CD4-positive, alpha-beta memory T cell (primary cell): ENCODE data around the gene NKAIN2. TPM values are rescaled to one million over a fixed set of nuclear protein-coding genes. Genes with fewer than 3 reads are reported as not detected.

Experiments
- CTCF ChIA-PET: fragments of 350-600 bp; sonication (Branson Sonifier 250); formaldehyde crosslinking; loops from one replicate; lab custom pipeline; 2021; ENCODE audit warnings: inconsistent platforms; ENCODE audit not compliant: partially characterized antibody; lab: Charles Lee
- POLR2A ChIA-PET: fragments of 350-600 bp; sonication (Branson Sonifier 250); formaldehyde crosslinking; loops from one replicate; lab custom pipeline; 2021; ENCODE audit not compliant: partially characterized antibody; lab: Charles Lee
- DNase-seq, 5 donors: peaks; one replicate each; pipeline versions ENCODE4 v3.0.0 to v3.0.0-alpha.2; 2020 to 2022; ENCODE audit warnings: mixed read lengths in 1 of 5
- H3K27ac ChIP-seq: one replicate; pipeline ENCODE4 v1.7.0; 2013; ENCODE audit warnings: low read depth, low read length
- H3K27me3 ChIP-seq: 2 replicates; pipeline ENCODE4 v1.7.0; 2013; ENCODE audit warnings: mild to moderate bottlenecking, low read length, moderate library complexity; ENCODE audit not compliant: insufficient read depth
- H3K36me3 ChIP-seq: 2 replicates; pipeline ENCODE4 v1.7.0; 2013; ENCODE audit warnings: mild to moderate bottlenecking, low read length, moderate library complexity; ENCODE audit not compliant: insufficient read depth
- H3K4me1 ChIP-seq: 2 replicates; pipeline ENCODE4 v1.7.0; 2013; ENCODE audit warnings: mild to moderate bottlenecking, low read length, moderate library complexity; ENCODE audit not compliant: insufficient read depth
- H3K4me3 ChIP-seq, 2 donors: one replicate each; pipeline ENCODE4 v1.7.0; 2013; ENCODE audit warnings: low read length in 2 of 2, mild to moderate bottlenecking in 1 of 2
- H3K9me3 ChIP-seq, 2 donors: one replicate each; pipeline ENCODE4 v1.7.0; 2013; ENCODE audit warnings: low read length in 2 of 2, control low read depth in 1 of 2; ENCODE audit not compliant: control insufficient read depth in 1 of 2
- H3K27ac Mint-ChIP-seq, 7 donors: one replicate each; pipeline ENCODE4 v1.8.0; 2020 to 2021; ENCODE audit warnings: mixed read lengths in 7 of 7, mild to moderate bottlenecking in 6 of 7, inconsistent platforms in 3 of 7, moderate library complexity in 3 of 7
- H3K27me3 Mint-ChIP-seq, 2 donors: one replicate each; pipeline ENCODE4 v1.8.0; 2020 to 2021; ENCODE audit warnings: mixed read lengths in 2 of 2
- H3K36me3 Mint-ChIP-seq, 2 donors: one replicate each; pipeline ENCODE4 v1.8.0; 2020 to 2021; ENCODE audit warnings: mixed read lengths in 2 of 2, inconsistent platforms in 1 of 2, mild to moderate bottlenecking in 1 of 2
- H3K4me1 Mint-ChIP-seq, 4 donors: one replicate each; pipeline ENCODE4 v1.8.0; 2020 to 2021; ENCODE audit warnings: mixed read lengths in 4 of 4, mild to moderate bottlenecking in 1 of 4
- H3K4me3 Mint-ChIP-seq, 8 donors: one replicate each; pipeline ENCODE4 v1.8.0; 2020 to 2021; ENCODE audit warnings: mixed read lengths in 8 of 8, mild to moderate bottlenecking in 7 of 8, moderate library complexity in 6 of 8, inconsistent platforms in 3 of 8
- H3K9me3 Mint-ChIP-seq, 8 donors: one replicate each; pipeline ENCODE4 v1.8.0; 2020 to 2021; ENCODE audit warnings: mixed read lengths in 8 of 8, mild to moderate bottlenecking in 5 of 8, inconsistent platforms in 3 of 8, moderate library complexity in 1 of 8
- intact Hi-C: fragments of 100-400 bp; cut with micrococcal nuclease; formaldehyde crosslinking; loops from one replicate; pipeline ENCODE4 v1.15.1; 2023
- polyA plus RNA-seq, 2 donors: library from polyadenylated mRNA; unstranded; fragments of 300-500 nt; fragmentation: Illumina TruSeq; gene quantifications; one replicate each; pipeline ENCODE4 v1.2.3, GENCODE V29; 2021
- total RNA-seq, 2 experiments: library from RNA; stranded (reverse); gene quantifications; one replicate each; pipeline ENCODE4 v1.2.3, GENCODE V29; 2021

The NKAIN2 gene
- total and polyA plus RNA-seq, 4 experiments from 2014 or later, result not detected

DNA sequence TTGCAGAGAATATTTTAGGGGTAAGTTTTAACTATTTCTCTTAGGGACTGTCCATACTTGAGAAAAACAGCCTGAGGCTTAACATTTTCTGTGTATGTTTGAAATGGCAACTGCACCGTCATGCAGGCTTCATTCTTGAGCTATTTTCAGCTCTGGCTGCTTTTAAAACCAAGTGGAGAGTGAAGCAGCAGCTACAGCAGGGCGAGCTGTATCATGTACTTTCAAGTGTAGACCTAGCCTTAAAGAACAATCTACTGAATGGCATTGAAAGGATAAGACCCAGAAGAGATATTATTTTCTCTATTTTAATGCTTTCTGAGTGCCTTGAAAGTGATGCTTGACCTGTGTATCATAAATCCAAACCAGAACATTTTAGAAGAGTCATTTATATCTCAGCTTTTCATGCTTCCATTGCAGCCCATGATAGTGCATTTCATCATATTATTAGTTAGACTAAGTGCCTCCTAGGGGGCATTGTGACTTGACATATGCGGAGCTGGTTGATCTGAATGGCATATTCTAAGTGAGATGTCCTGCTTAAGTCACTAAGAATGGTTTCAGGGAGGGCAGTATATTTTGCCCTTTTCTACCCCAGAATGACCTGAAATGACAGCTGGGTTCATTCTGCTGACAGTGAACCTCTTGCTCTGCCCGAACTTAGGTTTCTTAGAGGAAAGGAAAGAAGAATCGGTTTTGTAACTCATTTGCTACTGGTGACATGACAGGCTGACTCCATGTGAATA lies 85.3 kb downstream of the NKAIN2 start:
- no peaks in the 10 kb centered on the region for H3K36me3 ChIP-seq
- H3K27ac ChIP-seq, result no peak overlapping the region
- H3K4me1 ChIP-seq, result no peaks in the 10 kb centered on the region
- no peaks in the 10 kb centered on the region for H3K9me3 ChIP-seq
- H3K27me3 ChIP-seq, result no peaks in the 10 kb centered on the region
- Mint-ChIP-seq H3K4me3 (no peak overlapping the region), H3K4me1 (no peaks in the 10 kb centered on the region), H3K36me3 (no peaks in the 10 kb centered on the region), H3K27me3 (no peaks in the 10 kb centered on the region), H3K9me3 (peaks cover 0 to 2% (median 0%) of the 10 kb centered on the region in 8 donors), H3K27ac (no peak overlapping the region)
- intact Hi-C loops, result no loop called here
- no peak for DNase-seq
- CTCF ChIA-PET, result no interaction called here
- no peak overlapping the region for H3K4me3 ChIP-seq
- POLR2A ChIA-PET, result no interaction called here

GRCh38 chr6:123895346-123895745 lies 91.7 kb downstream of the NKAIN2 start:
- H3K4me1 Mint-ChIP-seq, result no peaks in the 10 kb centered on the region
- ChIA-PET CTCF (no interaction called here), POLR2A (no interaction called here)
- H3K27me3 Mint-ChIP-seq, result no peaks in the 10 kb centered on the region
- no peaks in the 10 kb centered on the region for H3K4me1 ChIP-seq
- H3K36me3 Mint-ChIP-seq, result no peaks in the 10 kb centered on the region
- no peak overlapping the region for H3K27ac ChIP-seq
- peaks cover 0 to 6% (median 0%) of the 10 kb centered on the region in 8 donors for H3K9me3 Mint-ChIP-seq
- no peak overlapping the region for H3K27ac Mint-ChIP-seq
- H3K9me3 ChIP-seq, result no peaks in the 10 kb centered on the region
- H3K36me3 ChIP-seq, result no peaks in the 10 kb centered on the region
- H3K4me3 ChIP-seq, result no peak overlapping the region
- H3K4me3 Mint-ChIP-seq, result no peak overlapping the region
- intact Hi-C loops, result no loop called here
- no peak for DNase-seq
- no peaks in the 10 kb centered on the region for H3K27me3 ChIP-seq

DNA sequence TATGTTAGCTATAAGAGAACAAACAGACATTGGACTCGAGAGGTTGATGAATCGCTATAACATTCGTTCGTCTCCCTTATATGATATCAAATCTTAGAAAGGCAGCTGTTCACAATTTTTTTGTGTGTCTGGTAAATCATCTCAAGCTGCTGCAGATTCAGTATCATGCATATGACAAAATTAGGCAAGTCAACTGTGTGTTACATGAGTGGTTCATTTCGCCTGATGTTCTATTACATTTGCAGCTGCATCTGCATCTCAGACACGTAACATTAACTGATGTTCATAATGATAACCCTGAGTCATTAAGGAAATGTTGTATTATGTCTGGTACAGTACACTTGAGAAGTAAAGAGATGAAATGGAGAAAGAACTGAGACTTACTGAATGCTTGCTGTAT lies 92.1 kb downstream of the NKAIN2 start:
- Mint-ChIP-seq H3K9me3 (peaks cover 0 to 6% (median under 1%) of the 10 kb centered on the region in 8 donors), H3K27me3 (no peaks in the 10 kb centered on the region), H3K4me3 (no peak overlapping the region), H3K27ac (no peak overlapping the region), H3K36me3 (no peaks in the 10 kb centered on the region), H3K4me1 (no peaks in the 10 kb centered on the region)
- Histone ChIP-seq H3K4me1 (no peaks in the 10 kb centered on the region), H3K27ac (no peak overlapping the region), H3K27me3 (no peaks in the 10 kb centered on the region), H3K4me3 (no peak overlapping the region), H3K36me3 (no peaks in the 10 kb centered on the region), H3K9me3 (no peaks in the 10 kb centered on the region)
- no peak for DNase-seq
- intact Hi-C loops, result no loop called here
- ChIA-PET CTCF (no interaction called here), POLR2A (no interaction called here)

DNA sequence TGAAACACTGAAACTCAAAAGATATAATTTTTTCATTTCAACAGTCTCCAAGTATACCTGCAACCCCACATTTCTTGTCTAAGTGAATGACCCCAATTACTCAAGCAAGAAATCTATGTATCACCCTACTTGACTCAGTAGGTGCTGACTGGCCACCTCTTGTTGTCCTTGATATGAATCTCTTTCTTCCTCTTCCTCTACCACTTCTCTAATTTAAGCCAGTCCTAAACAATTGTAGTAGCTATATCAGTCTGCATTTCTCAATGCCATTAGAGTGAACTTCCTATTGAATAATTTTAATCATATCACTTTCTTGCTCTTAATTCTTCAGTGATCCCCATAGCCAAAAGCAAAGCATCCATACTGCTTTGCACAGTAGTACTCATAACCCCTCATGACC lies 93.2 kb downstream of the NKAIN2 start:
- intact Hi-C loops, result no loop called here
- Mint-ChIP-seq H3K27ac (no peak overlapping the region), H3K4me1 (no peaks in the 10 kb centered on the region), H3K36me3 (no peaks in the 10 kb centered on the region), H3K4me3 (no peak overlapping the region), H3K9me3 (peaks cover 0 to 6% (median under 1%) of the 10 kb centered on the region in 8 donors), H3K27me3 (no peaks in the 10 kb centered on the region)
- no peak overlapping the region for H3K27ac ChIP-seq
- no peaks in the 10 kb centered on the region for H3K4me1 ChIP-seq
- H3K4me3 ChIP-seq, result no peak overlapping the region
- H3K36me3 ChIP-seq, result no peaks in the 10 kb centered on the region
- no peaks in the 10 kb centered on the region for H3K9me3 ChIP-seq
- H3K27me3 ChIP-seq, result no peaks in the 10 kb centered on the region
- ChIA-PET POLR2A (no interaction called here), CTCF (no interaction called here)
- no peak for DNase-seq

- Histone ChIP-seq H3K9me3 (no peaks in the 10 kb centered on the region), H3K4me3 (no peak overlapping the region), H3K4me1 (no peaks in the 10 kb centered on the region), H3K36me3 (no peaks in the 10 kb centered on the region), H3K27ac (no peak overlapping the region), H3K27me3 (no peaks in the 10 kb centered on the region)
- Mint-ChIP-seq H3K4me3 (no peak overlapping the region), H3K36me3 (no peaks in the 10 kb centered on the region), H3K27ac (no peak overlapping the region), H3K9me3 (peaks cover 0 to 6% (median 0%) of the 10 kb centered on the region in 8 donors), H3K4me1 (no peaks in the 10 kb centered on the region), H3K27me3 (no peaks in the 10 kb centered on the region)
- intact Hi-C loops, result no loop called here
- POLR2A ChIA-PET, result no interaction called here
- no peak for DNase-seq
- CTCF ChIA-PET, result no interaction called here
Measured at GRCh38 chr6:123897965-123898364, 94.3 kb downstream of the NKAIN2 start.

DNA sequence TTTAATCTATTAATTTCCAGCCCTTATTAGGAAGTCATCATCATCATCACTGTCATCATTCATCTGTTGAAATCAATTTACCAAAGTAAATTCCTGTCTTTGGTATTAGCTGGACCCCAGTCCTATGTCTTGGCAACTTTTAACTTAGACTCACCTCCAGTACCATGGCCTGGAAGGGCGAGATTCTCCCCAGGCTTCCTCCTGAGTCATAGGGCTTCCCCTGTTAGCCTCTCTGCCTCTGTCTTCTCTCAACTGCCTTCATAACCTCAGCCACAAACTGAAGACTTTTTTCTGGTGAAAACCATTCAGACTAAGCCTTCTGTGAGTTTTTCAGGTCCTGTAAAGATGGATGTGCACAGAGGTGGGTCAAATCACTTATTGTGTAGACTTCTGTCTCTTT lies 95.0 kb downstream of the NKAIN2 start:
- Histone ChIP-seq H3K27me3 (no peaks in the 10 kb centered on the region), H3K9me3 (no peaks in the 10 kb centered on the region), H3K36me3 (no peaks in the 10 kb centered on the region), H3K4me3 (no peak overlapping the region), H3K27ac (no peak overlapping the region), H3K4me1 (no peaks in the 10 kb centered on the region)
- no peaks in the 10 kb centered on the region for H3K4me1 Mint-ChIP-seq
- no peaks in the 10 kb centered on the region for H3K36me3 Mint-ChIP-seq
- H3K4me3 Mint-ChIP-seq, result no peak overlapping the region
- no peak overlapping the region for H3K27ac Mint-ChIP-seq
- POLR2A ChIA-PET, result no interaction called here
- no peaks in the 10 kb centered on the region for H3K27me3 Mint-ChIP-seq
- intact Hi-C loops, result no loop called here
- CTCF ChIA-PET, result no interaction called here
- peaks cover 0 to 6% (median 0%) of the 10 kb centered on the region in 8 donors for H3K9me3 Mint-ChIP-seq
- no peak for DNase-seq

- Histone ChIP-seq H3K9me3 (no peaks in the 10 kb centered on the region), H3K27ac (no peak overlapping the region), H3K27me3 (no peaks in the 10 kb centered on the region), H3K4me3 (no peak overlapping the region), H3K4me1 (no peaks in the 10 kb centered on the region), H3K36me3 (no peaks in the 10 kb centered on the region)
- Mint-ChIP-seq H3K9me3 (peaks cover 0 to 6% (median 0%) of the 10 kb centered on the region in 8 donors), H3K4me3 (no peak overlapping the region), H3K27me3 (no peaks in the 10 kb centered on the region), H3K27ac (no peak overlapping the region), H3K4me1 (no peaks in the 10 kb centered on the region), H3K36me3 (no peaks in the 10 kb centered on the region)
- no peak for DNase-seq
- ChIA-PET CTCF (no interaction called here), POLR2A (no interaction called here)
- intact Hi-C loops, result no loop called here
Measured at GRCh38 chr6:123899745-123900144, 96.1 kb downstream of the NKAIN2 start.
